Cardiac septum (tissue), 1 donor: ENCODE measurements around the gene PPP1R14C. TPM values are rescaled to one million over a fixed set of nuclear protein-coding genes. Genes with fewer than 3 reads are reported as not detected.
"Not testable (repeated sequence)": the region's sequence is repeated elsewhere in the genome, so short reads cannot be mapped to it uniquely, and the experiment has no call there.

Experiments
- DNase-seq: peaks from one replicate; pipeline ENCODE4 v3.0.0-alpha.2; 2020; ENCODE audit warnings: low spot score
- intact Hi-C: fragments of 100-400 bp; cut with DNase I; formaldehyde crosslinking; loops from one replicate; pipeline ENCODE4 v1.14.0; 2022
- total RNA-seq: library from RNA; stranded (reverse); fragmentation: NEBNext Ultra II Directional; extraction: Animal tissue kit (Norgen Biotek cat#: 25700); gene quantifications from one replicate; pipeline ENCODE4 v1.2.1, GENCODE V29; 2021
- donor health status: DM: no; HTN: no; CAD: no.

The PPP1R14C gene
- total RNA-seq, 1 donor from 2014 or later: 91.5 TPM

GRCh38 chr6:150157081-150157480 lies 14.2 kb downstream of the PPP1R14C start:
- DNase-seq: no peak
- intact Hi-C loops: no loop called here

GRCh38 chr6:150159757-150160156 lies 16.9 kb downstream of the PPP1R14C start:
- no peak for DNase-seq
- intact Hi-C loops: no loop called here

GRCh38 chr6:150163970-150164369 lies 21.1 kb downstream of the PPP1R14C start:
- intact Hi-C loops: no loop called here
- no peak for DNase-seq

- intact Hi-C loops: no loop called here
- DNase-seq: no peak
These were observed 22.3 kb downstream of the PPP1R14C start for GRCh38 chr6:150165020-150165702.

- intact Hi-C loops: no loop called here
- DNase-seq: no peak
These were observed 24.6 kb downstream of the PPP1R14C start for GRCh38 chr6:150167479-150167873.

- intact Hi-C loops: no loop called here
- no peak for DNase-seq
These were observed 26.3 kb downstream of the PPP1R14C start for GRCh38 chr6:150169181-150169580.

GRCh38 chr6:150169609-150170008 lies 26.8 kb downstream of the PPP1R14C start:
- intact Hi-C loops: no loop called here
- no peak for DNase-seq

- no peak for DNase-seq
- intact Hi-C loops: no loop called here
These were observed 30.1 kb downstream of the PPP1R14C start for GRCh38 chr6:150172929-150173328.

- intact Hi-C loops: loop anchor here (5.0 kb wide), 1 partner anchor 33 kb away; the partner anchor contains the start of gene PPP1R14C
- no peak for DNase-seq
These were observed 32.8 kb downstream of the PPP1R14C start for GRCh38 chr6:150175586-150176151.

- intact Hi-C loops: loop anchor here (5.0 kb wide), 1 partner anchor 34 kb away; the partner anchor contains the start of gene PPP1R14C
- peak; percentile 85 for DNase-seq
These were observed 33.3 kb downstream of the PPP1R14C start for GRCh38 chr6:150176152-150176551.

- intact Hi-C loops: loop anchor here (5.0 kb wide), 1 partner anchor 34 kb away; the partner anchor contains the start of gene PPP1R14C
- no peak for DNase-seq
These were observed 33.8 kb downstream of the PPP1R14C start for GRCh38 chr6:150176659-150177058.

- no peak for DNase-seq
- intact Hi-C loops: loop anchor here (5.0 kb wide), 1 partner anchor 35 kb away; the partner anchor contains the start of gene PPP1R14C
These were observed 34.6 kb downstream of the PPP1R14C start for GRCh38 chr6:150177259-150177951.

GRCh38 chr6:150177952-150178520 lies 35.2 kb downstream of the PPP1R14C start:
- no peak for DNase-seq
- intact Hi-C loops: loop anchor here (5.0 kb wide), 1 partner anchor 36 kb away; the partner anchor contains the start of gene PPP1R14C

- intact Hi-C loops: loop anchor here (5.0 kb wide), 1 partner anchor 37 kb away; the partner anchor contains the start of gene PPP1R14C
- DNase-seq: no peak
These were observed 36.2 kb downstream of the PPP1R14C start for GRCh38 chr6:150179030-150179429.

- intact Hi-C loops: loop anchor here (5.0 kb wide), 1 partner anchor 38 kb away; the partner anchor contains the start of gene PPP1R14C
- DNase-seq: not testable (repeated sequence)
These were observed 37.1 kb downstream of the PPP1R14C start for GRCh38 chr6:150179907-150180424.

GRCh38 chr6:150180517-150180916 lies 37.7 kb downstream of the PPP1R14C start:
- no peak for DNase-seq
- intact Hi-C loops: no loop called here

GRCh38 chr6:150182460-150183078 lies 39.7 kb downstream of the PPP1R14C start:
- DNase-seq: no peak
- intact Hi-C loops: no loop called here

GRCh38 chr6:150183105-150183504 lies 40.3 kb downstream of the PPP1R14C start:
- intact Hi-C loops: no loop called here
- DNase-seq: no peak

GRCh38 chr6:150183966-150184365 lies 41.1 kb downstream of the PPP1R14C start:
- intact Hi-C loops: no loop called here
- DNase-seq: no peak
